Stimulated activated CD4-positive, alpha-beta T cell treated with anti-CD3 and anti-CD28 coated beads, Interleukin-12 subunit alpha, Interleukin-12 subunit beta, amount 100 ng/mL, for 4 hours (primary cell): Measurements from ENCODE around the gene FAXC.
A peak's percentile ranks its signal among the peaks of the same experiment; 100 is the strongest.
"Not testable (repeated sequence)": the region's sequence is repeated elsewhere in the genome, so short reads cannot be mapped to it uniquely, and the experiment has no call there.

ENCODE experiments used
- DNase-seq: peaks from one replicate; pipeline ENCODE4 v3.0.0-alpha.2; 2020

Gene FAXC

DNA sequence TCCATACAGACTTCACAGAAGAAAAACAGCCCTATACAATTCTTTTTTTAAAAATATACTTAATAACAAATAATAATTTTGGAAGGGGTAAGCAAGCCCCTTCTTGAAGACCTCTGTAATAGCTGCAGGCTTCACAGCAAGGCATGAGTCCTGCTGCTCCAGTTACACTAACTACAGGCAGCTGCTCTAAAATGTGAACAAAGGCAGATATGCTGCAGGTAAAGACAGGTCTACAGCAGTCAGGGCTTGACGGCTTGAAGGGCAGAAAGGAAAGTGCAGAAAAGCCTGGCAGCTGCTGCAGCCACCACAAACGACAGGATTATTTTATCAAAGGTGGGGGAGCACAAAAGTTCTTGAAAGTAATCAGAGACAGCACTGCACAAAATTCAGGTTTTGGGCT, 11.3 kb downstream of the FAXC start:
- no peak for DNase-seq

DNA sequence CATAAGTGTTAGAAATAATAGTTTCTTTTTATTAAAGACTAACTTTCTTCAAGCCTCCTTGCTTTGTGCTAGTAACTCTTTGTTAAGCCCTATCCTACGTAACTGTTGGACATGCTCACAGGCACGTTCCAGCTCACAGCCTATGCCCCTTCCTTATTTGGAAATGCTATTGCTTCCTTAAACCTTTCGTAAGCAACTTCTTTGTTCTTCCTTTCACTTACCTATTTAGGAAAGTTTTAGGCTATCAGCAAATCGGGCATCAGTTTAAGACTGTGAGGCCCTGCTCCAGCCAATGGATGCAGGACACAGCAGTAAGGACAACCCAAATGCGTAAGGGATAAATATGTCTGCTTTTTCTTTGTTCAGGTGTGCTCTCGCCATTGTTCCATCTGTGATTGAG, 14.2 kb downstream of the FAXC start:
- not testable (repeated sequence) for DNase-seq

DNA sequence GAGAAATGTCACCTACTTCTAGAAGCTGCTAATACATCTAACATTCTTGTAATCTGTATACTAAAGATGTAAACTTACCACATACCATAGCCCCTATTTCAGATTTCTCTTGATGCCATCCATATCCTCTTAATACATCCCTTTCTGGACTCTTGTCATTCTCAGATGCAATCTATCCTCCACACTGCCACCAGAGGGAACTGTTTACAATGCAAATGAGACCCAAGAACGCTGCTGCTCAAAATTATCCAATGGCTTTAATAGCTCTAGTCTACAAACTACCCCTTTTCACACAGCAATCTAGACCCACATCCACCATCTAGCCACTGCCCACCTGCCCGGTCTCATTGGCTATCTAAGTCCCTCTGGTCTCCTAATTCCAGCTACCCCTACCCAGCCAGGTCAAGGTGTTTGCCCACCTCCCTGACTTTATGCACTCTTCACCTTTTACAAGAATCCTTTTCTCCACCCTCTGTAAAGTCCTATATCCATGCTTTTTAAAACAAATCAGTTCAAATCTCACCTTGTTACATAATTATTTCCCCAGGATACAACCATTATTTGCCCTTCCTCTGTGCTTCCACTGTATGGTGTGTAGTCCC, 14.8 kb downstream of the FAXC start:
- no peak for DNase-seq

DNA sequence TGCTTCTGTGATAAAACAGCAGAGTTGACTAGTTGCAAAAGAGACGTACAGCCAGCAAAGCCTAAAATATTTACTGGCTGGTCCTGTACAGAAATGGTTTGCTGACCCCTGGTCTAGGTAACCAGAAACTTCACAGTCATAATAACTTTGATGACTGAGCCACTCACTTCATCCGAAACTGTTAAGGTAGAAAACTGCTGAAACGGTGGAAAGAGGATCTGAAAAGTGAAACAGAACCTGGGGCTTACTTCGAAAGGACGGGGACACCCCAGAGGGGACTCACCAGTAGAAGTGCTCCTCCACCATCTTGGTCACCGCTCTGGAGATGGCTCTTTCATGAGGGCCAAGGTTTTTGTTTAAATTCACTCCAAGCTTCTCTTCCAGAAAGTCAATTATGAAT, 16.4 kb downstream of the FAXC start:
- DNase-seq = no peak

DNA sequence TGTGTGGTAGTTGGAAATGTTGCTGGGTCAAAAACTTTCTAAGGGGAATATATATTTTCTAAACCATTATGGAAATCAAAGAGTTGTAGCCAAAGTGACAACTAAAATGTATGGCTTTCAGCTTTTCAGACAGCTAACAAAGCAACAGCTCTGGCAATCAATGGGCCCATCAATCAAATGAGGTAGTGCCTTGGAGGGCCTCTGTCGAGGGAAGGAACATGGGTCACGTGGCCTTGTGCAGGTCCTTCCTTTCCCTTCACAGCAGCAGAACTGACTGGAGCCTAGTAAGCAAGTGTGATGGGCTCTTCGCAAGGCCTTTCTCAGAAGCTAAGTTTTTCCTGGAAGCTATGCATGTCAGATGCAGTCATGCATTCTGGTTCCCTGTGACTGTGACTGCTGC, 17.9 kb downstream of the FAXC start:
- no peak for DNase-seq

DNA sequence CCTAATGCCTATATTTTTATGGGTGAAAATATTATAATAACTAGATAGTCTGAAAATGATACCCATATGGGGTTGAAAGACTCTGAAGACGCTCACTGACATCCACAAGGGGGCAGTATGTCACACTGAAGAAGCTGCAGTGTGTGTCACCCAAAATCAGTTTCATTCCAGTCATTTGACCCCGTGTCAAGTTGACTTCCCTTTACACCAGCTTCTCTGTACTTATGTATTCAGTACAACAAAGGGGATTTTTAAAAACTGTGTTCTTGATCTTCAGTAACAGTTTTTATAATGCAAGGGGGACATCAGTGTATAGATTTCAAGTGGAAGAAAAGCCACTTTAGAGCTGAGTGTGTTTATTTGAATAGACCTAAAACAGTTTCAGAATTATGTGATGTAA, 19.3 kb downstream of the FAXC start:
- peak; percentile 28 for DNase-seq

DNA sequence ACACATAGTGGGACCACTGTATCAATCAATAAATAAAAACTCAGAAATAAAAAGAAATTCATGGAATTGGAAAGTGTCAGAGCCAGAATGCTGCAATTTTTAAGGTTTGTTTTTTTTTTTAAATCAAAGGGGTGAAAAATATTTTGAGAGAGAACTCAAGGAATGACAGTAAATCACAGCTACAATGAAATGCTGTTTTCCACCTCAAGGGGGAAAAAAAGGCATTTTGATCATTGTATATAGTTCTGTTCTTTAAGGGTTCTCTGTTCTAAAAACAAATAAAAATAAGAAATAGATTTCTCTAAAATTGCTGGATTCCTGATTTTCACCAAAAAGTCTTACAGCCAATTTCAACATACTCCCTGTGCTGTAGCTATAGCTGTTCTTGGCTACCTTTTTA, 24.5 kb downstream of the FAXC start:
- DNase-seq = no peak

DNA sequence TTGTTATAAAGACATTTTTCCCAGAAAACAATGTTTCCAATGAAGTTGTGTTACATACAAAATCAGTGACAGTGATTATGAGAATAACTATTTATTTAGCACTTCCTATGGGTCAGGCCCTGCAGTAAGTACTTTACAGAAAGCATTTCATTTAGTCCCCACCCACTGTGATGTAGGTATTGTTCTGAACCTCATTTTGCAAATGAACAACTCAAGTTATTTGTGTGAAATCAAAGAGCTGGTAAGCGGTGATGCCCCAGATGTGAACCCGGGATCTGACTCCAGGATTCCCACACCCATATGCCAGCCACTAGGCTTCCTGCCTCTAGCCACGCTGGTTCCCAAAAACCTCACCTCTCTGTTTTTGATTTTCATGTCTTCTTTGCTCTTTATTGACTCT, 30.9 kb downstream of the FAXC start:
- DNase-seq = no peak

DNA sequence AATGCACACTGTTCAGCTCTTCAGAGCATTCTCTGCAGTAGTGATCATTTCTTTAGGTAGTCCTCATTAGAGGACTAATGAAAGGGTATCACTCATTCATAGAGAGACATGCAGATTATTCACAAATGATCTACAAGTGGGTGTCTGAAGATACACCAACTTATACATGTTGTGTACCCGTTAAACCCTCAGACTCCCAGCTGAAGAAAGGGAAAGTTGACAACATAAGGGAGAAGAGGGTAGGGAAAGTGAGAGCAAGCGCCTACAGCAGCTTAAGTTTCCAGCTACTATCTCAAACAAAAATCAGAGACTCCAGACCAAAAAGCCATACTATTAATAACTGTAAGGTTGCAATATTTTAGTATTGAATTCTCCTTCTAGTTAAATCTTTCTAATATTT, 37.1 kb downstream of the FAXC start:
- no peak for DNase-seq

DNA sequence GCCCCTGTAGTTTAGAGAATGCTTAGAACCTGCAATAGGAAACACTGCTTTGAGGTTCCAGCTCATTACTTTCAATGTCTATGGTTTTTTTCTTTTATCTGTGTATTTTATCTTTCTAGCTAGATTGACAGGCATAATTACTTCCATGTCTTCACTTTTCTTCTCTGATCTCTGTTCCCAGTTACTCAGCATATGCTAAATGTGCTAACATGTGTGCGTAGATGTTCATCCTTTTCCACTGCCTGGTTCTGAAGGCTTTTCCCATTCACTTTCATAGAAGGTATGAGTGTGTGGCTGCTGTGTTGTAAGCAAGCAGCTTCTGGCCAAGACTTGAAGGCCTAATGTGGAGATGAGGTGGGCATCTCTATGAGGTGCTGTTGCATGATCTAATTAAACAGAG, 38.9 kb downstream of the FAXC start:
- DNase-seq = no peak

DNA sequence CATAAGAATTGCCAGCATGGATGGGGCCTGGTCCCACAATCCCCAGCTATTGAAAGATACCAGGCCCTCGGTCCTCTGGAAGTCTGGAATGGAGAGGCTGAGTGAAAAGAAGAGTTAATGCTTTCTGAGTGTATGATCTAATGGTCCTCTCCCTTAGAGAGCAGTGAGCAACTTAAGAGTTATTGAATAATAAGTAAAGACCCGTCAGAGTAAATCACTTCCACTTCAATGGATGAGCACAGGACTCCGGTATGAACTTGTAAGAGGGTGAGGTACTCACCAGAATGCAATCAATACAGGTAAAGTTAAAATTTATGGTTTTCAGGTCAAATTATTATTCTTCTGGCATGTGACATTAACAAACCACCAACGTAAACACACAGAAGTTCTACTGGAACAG, 39.9 kb downstream of the FAXC start:
- no peak for DNase-seq

DNA sequence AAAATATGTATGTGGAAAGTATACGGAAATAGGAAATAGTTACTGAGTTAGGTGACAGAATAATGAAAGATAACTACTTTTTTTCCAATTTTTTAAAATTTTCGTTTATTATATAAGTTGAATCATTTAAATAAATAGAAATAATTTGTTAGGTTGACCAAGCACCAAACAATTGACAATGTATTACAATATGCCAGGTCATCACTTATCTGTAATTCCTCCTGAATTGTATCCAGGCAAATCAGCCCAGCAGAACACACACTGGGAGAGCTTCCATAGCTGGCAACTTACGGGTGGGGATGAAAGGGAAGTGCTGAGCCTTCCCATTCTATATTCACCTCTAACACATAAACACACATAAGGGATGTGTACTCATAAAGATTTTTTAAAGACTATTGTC, 40.7 kb downstream of the FAXC start:
- no peak for DNase-seq

DNA sequence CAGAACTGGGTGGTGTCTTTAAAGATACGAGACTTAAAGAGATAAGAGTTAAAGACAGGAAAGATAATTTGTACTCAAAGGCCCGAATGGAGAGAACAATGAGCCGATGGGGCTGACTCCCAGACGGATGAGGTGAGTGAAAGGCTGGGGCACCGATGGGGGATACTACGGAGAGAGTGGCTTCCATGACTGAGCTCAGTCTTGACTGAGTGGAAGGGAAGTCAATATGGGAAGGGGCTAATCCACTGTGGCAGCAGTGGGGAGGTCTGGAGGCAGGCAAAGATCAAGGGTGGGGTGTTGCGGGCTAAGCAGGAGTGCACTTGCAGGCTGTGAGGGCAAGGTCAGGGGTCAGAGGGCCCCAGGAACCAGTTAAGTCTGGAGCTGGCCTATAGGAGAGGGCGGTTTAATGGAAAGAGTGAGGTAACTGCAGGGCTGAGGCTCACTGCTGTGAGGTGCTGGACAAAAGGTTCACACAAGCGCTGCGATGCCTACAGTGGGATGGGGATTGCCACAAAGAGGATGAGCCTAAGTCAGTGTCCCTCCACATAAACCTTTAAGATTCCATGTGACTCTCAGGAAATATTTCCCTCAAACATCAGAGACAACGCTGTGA, 42.1 kb downstream of the FAXC start:
- no peak for DNase-seq

DNA sequence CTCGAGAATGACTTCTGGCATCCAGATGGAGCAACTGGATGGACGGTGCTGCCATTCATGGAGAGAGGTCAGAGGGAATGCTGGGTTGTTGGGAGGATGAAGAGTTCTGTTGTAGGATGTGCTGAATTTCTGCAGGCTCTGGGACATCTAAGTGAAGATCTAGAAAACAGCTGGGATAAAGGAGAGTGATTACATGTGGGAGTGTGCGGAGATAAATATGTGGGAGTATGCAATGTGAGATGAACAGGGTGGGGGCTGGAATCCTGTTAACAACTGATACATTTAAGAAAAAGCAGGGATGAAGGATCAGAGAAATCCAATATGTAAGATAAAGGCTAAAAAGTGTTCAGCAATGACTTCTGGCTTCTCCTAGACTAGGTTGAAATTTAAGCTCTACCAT, 43.1 kb downstream of the FAXC start:
- DNase-seq = no peak

DNA sequence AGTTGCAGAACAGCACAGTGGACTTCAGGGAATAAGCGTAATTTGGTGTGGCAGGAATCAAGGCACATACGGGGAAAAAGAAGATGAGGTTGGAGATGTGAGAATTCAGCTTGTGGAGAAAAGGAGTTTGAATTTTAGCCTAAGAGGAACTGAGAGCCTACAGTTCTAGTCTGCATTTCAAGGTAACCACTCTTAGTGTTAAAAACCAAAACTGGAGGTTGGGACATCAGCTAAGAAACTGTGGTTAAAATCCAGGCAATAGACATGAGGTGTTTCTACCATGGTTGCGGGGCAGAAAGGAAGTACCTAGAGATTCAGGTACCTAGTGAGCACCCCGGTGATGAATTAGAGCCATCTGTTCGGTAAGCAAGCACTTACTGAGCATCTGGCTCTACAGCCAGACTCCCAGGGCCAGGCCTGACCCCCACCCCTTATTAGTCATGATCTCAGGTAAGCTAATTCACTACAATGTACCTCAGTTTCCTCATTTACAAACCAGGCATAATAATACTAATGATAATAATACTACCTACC, 44.4 kb downstream of the FAXC start:
- no peak for DNase-seq

DNA sequence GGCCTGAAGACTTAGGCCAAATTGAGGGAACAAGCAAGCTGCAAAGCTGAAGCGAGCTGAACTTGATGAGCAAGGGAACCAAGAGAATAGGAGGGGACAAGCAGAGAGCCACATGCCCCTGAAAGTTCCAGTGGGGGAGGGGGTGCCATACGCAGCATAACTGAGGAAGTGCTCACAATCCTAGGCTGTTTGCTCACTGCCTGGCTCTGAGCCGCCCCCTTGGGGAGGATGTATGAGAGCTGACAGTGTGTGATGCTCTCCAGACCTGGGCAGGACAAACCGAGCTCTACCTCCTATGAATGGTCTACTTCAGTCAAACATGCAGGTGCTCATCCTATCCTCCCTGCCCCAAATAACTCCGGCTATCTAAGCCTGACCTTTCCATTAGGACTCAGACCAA, 52.1 kb downstream of the FAXC start:
- DNase-seq = no peak

DNA sequence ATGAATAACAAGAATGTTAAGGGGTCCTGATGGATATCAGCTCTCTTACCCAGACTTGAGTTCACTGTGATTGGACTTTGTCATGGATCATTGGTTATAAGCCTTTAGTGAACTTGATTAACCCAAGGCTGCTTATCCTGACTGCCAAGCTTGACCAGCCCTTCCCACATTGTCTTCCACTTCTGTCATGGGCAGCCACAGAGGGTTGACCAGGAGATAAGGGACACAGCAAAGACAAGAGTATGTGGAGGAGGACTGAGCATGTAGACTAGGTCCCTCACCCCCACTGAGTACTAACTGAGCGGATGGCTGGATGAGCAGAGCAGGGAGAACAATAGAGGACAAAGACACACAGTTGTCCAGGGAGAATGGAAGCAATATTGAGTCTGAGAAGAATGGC, 52.5 kb downstream of the FAXC start:
- no peak for DNase-seq

DNA sequence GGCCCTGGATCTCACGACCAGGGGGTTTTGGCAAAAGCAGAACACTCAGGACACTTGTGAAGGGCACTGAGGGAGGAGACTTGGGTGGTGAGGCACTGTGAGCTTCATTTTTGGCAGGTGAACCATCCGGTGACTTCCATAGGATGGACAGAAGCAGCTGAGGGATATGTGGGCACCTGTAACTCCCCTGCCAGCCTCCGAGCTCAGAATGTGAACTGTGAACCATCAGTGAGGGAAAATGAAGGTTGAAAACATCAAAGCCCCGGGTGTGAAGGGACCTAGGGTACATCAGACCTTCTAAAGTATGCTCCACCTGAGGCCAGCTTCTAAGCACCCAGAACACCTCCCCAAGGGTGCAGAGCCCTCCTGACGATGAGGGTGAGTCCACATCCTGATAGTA, 53.2 kb downstream of the FAXC start:
- no peak for DNase-seq

DNA sequence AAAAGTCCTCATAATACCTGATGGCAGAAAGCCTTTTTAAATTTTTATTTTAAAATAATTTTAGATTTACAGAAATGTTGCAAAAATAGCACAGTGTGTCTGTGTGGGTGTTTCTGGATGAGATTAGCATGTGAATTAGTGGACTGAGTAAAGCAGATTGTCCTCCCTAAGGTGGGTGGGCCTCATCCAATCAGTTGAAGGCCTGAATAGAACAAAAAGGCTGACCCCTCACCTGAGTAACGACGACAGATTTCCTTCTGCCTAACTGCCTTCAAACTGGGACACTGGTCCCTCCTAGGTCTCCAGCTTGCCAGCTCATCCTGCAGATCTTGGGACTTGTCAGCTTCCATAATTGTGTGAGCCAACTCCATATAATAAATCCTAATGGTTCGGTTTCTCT, 54.2 kb downstream of the FAXC start:
- DNase-seq = no peak

DNA sequence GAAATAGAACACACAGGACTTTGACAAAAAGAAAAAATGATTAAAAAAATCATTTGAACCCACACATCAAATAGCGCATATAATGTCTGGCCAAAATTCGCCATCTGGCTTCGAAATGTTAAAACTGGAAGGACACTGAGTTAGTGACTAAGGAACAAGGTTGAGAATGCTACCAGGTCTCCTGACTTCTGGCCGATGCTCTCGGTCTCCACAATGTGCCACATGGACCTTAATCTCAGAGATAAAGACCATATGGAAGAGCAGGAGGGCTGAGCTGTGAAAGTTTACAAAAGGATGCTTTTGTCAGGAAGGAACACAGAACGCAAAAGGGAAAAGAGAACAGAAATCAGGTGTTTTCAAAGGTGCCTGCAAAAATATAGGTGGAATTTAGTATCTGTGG, 54.7 kb downstream of the FAXC start:
- DNase-seq = no peak

DNA sequence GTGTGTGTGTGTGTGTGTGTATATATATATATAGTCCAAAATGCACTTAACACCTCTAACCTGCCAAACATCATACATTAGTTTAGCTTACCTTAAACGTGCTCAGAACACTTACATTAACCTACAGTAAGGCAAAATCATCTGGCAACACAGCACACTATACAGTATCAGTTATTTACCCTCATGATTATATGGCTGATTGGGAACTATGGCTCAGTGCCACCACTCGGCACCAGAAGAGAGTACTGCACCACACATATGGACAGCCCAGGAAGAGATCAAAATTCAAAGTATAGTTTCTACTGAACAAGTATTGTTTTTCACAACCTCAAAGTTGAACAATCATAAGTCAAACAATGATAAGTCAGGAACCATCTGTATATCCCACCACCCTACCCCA, 59.8 kb downstream of the FAXC start:
- no peak for DNase-seq

DNA sequence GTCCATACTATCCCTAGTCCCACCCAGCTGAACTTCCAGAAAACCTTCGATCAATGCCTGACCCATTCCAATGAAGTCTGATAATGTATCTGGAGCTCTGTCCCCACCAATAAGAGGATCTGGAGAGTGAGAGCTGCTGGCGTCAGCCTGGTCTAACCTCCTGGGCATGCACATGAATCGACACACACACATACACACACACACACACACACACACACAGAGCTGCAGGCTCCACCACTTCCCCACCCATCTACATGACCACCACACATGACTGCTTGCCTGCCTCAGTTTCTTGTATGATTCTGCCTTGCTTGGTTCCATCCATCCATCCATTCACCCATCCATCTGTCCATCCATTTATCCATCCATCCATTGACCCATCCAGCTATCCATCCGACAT, 60.8 kb downstream of the FAXC start:
- no peak for DNase-seq

DNA sequence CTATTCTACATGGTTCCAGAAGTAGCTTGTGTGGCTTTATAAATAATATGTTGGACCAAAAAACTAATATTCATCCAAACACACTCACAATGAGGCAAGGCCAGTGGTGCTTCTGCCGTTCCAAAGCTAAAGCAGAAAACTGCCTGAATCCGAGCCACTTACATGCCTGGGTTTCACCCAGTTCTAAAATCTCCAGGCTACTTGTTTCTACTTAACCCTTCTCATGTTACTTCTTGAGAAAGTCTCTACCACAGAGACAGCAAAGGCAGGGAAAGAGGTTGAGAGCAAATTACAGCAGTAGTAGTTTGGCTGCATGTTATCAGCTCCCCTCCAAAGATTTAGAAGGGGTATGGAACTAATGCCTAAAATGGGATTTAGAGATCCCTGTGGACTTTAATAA, 62.0 kb downstream of the FAXC start:
- DNase-seq = no peak

DNA sequence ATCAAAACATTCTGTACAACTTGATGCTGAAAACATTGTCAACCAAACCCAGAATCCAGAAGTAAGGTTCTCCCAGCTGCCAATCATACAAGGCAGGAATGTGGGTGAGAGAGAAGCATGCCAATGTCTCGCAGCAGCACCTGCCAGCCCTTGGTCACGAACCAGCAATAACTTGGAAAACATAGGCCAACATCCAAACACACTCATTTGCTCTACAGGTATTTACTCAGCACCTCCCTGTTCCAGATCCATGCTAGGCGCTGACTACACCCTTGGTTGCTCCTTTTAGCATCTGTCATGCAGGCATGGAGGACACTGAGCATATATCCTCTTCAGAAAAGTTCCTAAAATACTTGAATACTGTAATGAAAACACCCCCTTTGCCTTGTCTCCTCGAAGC, 63.6 kb downstream of the FAXC start:
- no peak for DNase-seq

DNA sequence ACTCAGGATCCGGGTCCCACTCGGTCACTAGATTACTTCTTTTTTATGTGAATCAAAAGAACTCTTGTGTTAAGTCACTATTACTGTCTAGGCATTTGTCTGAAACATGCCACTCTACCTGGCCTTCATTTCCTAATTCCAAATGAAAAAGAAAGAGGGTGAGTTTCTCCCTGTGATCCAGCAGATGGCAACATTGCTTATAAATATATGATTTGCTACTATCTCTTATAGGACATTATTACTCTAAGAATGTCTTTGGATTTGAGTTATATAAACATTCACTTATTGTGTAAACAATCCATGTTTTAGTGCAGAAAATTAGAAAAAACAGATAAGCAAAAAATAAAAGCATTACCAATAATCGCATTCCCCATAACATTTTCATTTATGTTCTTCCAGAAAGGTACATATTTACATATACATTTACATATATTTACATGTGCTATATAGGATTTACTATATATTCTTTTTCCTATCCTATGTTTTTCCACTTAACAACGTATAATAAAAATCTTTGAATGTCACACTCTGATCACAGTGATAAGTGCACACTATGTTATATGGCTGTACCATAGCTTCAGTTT, 66.9 kb downstream of the FAXC start:
- DNase-seq = no peak
